Neural cell (in vitro differentiated cells): ENCODE data around the gene REXO5. TPM values are rescaled to one million over a fixed set of nuclear protein-coding genes. Genes with fewer than 3 reads are reported as not detected.

Experiments
- H2AFZ ChIP-seq: fragments of 200-600, 300-800 bp; sonication (generic), shearing (Covaris generic); 2 replicates; pipeline ENCODE4 v1.6.0; 2014; ENCODE audit warnings: low read depth, mild to moderate bottlenecking, antibody characterized with exemption, low read length, moderate library complexity
- H3F3A ChIP-seq: fragments of 200-600 bp; shearing (Covaris generic); 2 replicates; pipeline ENCODE4 v1.6.1; 2016; ENCODE audit warnings: mild to moderate bottlenecking, moderate library complexity, mixed read lengths, antibody characterized with exemption, low read length; ENCODE audit not compliant: insufficient read depth, poor library complexity, severe bottlenecking
- H3K27ac ChIP-seq: fragments of 200-600, 300-800 bp; sonication (generic), shearing (Covaris generic); 2 replicates; pipeline ENCODE4 v1.5.1; 2014; ENCODE audit warnings: mild to moderate bottlenecking, low read length, moderate library complexity
- H3K27me3 ChIP-seq: fragments of 300-800, 200-600 bp; sonication (generic), shearing (Covaris generic); 2 replicates; pipeline ENCODE4 v1.6.0; 2014; ENCODE audit warnings: mild to moderate bottlenecking, low read depth, low read length, moderate library complexity; ENCODE audit not compliant: insufficient read depth
- H3K36me3 ChIP-seq: fragments of 300-800, 200-600 bp; sonication (generic), shearing (Covaris generic); 2 replicates; pipeline ENCODE4 v1.5.1; 2014; ENCODE audit warnings: mild to moderate bottlenecking, antibody characterized with exemption, low read length, moderate library complexity; ENCODE audit not compliant: insufficient read depth
- H3K4me2 ChIP-seq: fragments of 300-800, 200-600 bp; sonication (generic), shearing (Covaris generic); 2 replicates; pipeline ENCODE4 v1.6.0; 2014; ENCODE audit warnings: mild to moderate bottlenecking, low read length
- H3K4me3 ChIP-seq: fragments of 300-800, 200-600 bp; sonication (generic), shearing (Covaris generic); 2 replicates; pipeline ENCODE4 v1.5.1; 2014; ENCODE audit warnings: mild to moderate bottlenecking, low read length, moderate library complexity
- H3K79me2 ChIP-seq: fragments of 200-600 bp; shearing (Covaris generic); replicated peaks from 2 replicates; pipeline ENCODE4 v1.6.0; 2014; ENCODE audit warnings: mild to moderate bottlenecking, low read length, moderate library complexity; ENCODE audit not compliant: insufficient read depth
- H3K9ac ChIP-seq: fragments of 300-800, 200-600 bp; sonication (generic), shearing (Covaris generic); 2 replicates; pipeline ENCODE4 v1.6.1; 2016; ENCODE audit warnings: mild to moderate bottlenecking, low read length, mixed read lengths
- H3K9me2 ChIP-seq: fragments of 200-600 bp; shearing (Covaris generic); 2 replicates; pipeline ENCODE4 v1.6.1; 2016; ENCODE audit warnings: mild to moderate bottlenecking, low read length, mixed read lengths; ENCODE audit not compliant: insufficient read depth
- H3K9me3 ChIP-seq: fragments of 200-600, 300-800 bp; sonication (generic), shearing (Covaris generic); 2 replicates; pipeline ENCODE4 v1.6.1; 2016; ENCODE audit warnings: mild to moderate bottlenecking, mixed run types, low read length, moderate library complexity, mixed read lengths
- H4K20me1 ChIP-seq: fragments of 200-600 bp; shearing (Covaris generic); 2 replicates; pipeline ENCODE4 v1.6.1; 2016; ENCODE audit warnings: mild to moderate bottlenecking, mixed run types; ENCODE audit not compliant: insufficient read depth
- EP300 ChIP-seq: fragments of 450-650 bp; conservative IDR thresholded peaks from 2 replicates; pipeline ENCODE4 v1.6.1; 2014; ENCODE audit warnings: antibody characterized with exemption, mild to moderate bottlenecking, moderate library complexity; ENCODE audit not compliant: poor library complexity, severe bottlenecking
- EZH2 ChIP-seq: fragments of 200-600, 300-800 bp; shearing (Covaris generic), sonication (generic); IDR thresholded peaks from 2 replicates; pipeline ENCODE4 v1.6.1; 2014; ENCODE audit warnings: antibody characterized with exemption, low read length, borderline replicate concordance, mild to moderate bottlenecking; ENCODE audit not compliant: insufficient read depth, poor library complexity, severe bottlenecking
- MXI1 ChIP-seq: fragments of 450-650 bp; conservative IDR thresholded peaks from 2 replicates; pipeline ENCODE4 v1.6.1; 2014; ENCODE audit warnings: antibody characterized with exemption, mild to moderate bottlenecking; ENCODE audit not compliant: poor library complexity, severe bottlenecking
- POLR2AphosphoS5 ChIP-seq: IDR thresholded peaks from 2 replicates; pipeline ENCODE4 v1.6.1; 2012
- RAD21 ChIP-seq: fragments of 450-650 bp; conservative IDR thresholded peaks from 2 replicates; pipeline ENCODE4 v1.6.1; 2014; ENCODE audit warnings: antibody characterized with exemption, mild to moderate bottlenecking, moderate library complexity
- SMC3 ChIP-seq: fragments of 450-650 bp; conservative IDR thresholded peaks from 2 replicates; pipeline ENCODE4 v1.6.1; 2014; ENCODE audit warnings: antibody characterized with exemption, mild to moderate bottlenecking, moderate library complexity; ENCODE audit not compliant: poor library complexity
- TAF1 ChIP-seq: IDR thresholded peaks from 2 replicates; pipeline ENCODE4 v1.6.1; 2012; ENCODE audit warnings: low read depth
- polyA plus RNA-seq: library from polyadenylated mRNA; depleted of rRNA; stranded (reverse); fragments of >200 nt; gene quantifications from 2 replicates; pipeline ENCODE4 v1.2.3, GENCODE V29; 2014
- TF ChIP-seq, protein P1 (sequence below): fragments of 450-650 bp; IDR thresholded peaks from 2 replicates; pipeline ENCODE4 v1.5.1; 2014; ENCODE audit warnings: antibody characterized with exemption, mild to moderate bottlenecking, moderate library complexity; ENCODE audit not compliant: poor library complexity, severe bottlenecking
- TF ChIP-seq, protein P2 (sequence below): IDR thresholded peaks from 2 replicates; pipeline ENCODE4 v1.6.1; 2012; ENCODE audit warnings: borderline replicate concordance

REXO5 gene
- polyA plus RNA-seq, 1 donor from 2014 or later, result 11.2 TPM

DNA sequence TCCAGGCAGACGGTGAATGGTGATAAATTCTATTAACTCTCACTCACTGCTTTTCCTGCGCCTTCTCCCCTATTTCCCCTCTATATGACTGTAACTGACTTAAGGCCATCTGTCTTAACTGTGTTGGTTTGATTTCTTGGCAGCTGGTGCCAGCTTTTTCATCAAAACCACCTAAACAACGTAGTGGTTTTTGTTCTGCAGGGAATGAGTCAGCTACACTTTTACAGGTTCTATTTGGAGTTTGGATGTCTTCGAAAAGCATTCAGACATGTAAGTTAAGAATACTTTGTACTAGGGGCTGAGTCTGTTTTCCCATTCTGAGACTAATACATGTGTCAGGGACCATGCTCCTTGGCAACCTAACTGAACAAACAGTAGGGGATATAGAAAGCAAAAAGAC is 8.5 kb downstream of the REXO5 start:
- Histone ChIP-seq H3K4me2 (no peak overlapping the region), H3K27ac (no peak overlapping the region), H3K36me3 (no peaks in the 10 kb centered on the region), H3F3A (no peaks in the 10 kb centered on the region), H4K20me1 (no peaks in the 10 kb centered on the region), H3K9ac (no peak overlapping the region), H2AFZ (no peak overlapping the region), H3K27me3 (no peaks in the 10 kb centered on the region), H3K79me2 (no peaks in the 10 kb centered on the region), H3K9me3 (no peaks in the 10 kb centered on the region), H3K9me2 (no peaks in the 10 kb centered on the region), H3K4me3 (no peak overlapping the region)
- TF ChIP-seq, protein P1, sequence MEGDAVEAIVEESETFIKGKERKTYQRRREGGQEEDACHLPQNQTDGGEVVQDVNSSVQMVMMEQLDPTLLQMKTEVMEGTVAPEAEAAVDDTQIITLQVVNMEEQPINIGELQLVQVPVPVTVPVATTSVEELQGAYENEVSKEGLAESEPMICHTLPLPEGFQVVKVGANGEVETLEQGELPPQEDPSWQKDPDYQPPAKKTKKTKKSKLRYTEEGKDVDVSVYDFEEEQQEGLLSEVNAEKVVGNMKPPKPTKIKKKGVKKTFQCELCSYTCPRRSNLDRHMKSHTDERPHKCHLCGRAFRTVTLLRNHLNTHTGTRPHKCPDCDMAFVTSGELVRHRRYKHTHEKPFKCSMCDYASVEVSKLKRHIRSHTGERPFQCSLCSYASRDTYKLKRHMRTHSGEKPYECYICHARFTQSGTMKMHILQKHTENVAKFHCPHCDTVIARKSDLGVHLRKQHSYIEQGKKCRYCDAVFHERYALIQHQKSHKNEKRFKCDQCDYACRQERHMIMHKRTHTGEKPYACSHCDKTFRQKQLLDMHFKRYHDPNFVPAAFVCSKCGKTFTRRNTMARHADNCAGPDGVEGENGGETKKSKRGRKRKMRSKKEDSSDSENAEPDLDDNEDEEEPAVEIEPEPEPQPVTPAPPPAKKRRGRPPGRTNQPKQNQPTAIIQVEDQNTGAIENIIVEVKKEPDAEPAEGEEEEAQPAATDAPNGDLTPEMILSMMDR, result no peak
- TF ChIP-seq EP300 (no peak), TAF1 (no peak), MXI1 (no peak), POLR2AphosphoS5 (no peak), EZH2 (no peak), RAD21 (no peak), SMC3 (no peak)
- TF ChIP-seq, protein P2, sequence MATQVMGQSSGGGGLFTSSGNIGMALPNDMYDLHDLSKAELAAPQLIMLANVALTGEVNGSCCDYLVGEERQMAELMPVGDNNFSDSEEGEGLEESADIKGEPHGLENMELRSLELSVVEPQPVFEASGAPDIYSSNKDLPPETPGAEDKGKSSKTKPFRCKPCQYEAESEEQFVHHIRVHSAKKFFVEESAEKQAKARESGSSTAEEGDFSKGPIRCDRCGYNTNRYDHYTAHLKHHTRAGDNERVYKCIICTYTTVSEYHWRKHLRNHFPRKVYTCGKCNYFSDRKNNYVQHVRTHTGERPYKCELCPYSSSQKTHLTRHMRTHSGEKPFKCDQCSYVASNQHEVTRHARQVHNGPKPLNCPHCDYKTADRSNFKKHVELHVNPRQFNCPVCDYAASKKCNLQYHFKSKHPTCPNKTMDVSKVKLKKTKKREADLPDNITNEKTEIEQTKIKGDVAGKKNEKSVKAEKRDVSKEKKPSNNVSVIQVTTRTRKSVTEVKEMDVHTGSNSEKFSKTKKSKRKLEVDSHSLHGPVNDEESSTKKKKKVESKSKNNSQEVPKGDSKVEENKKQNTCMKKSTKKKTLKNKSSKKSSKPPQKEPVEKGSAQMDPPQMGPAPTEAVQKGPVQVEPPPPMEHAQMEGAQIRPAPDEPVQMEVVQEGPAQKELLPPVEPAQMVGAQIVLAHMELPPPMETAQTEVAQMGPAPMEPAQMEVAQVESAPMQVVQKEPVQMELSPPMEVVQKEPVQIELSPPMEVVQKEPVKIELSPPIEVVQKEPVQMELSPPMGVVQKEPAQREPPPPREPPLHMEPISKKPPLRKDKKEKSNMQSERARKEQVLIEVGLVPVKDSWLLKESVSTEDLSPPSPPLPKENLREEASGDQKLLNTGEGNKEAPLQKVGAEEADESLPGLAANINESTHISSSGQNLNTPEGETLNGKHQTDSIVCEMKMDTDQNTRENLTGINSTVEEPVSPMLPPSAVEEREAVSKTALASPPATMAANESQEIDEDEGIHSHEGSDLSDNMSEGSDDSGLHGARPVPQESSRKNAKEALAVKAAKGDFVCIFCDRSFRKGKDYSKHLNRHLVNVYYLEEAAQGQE, result no peak

GRCh38 chr16:20818929-20819585 is 12.7 kb downstream of the REXO5 start:
- Histone ChIP-seq H3K4me3 (no peak overlapping the region), H3K27me3 (no peaks in the 10 kb centered on the region), H3K9me2 (no peaks in the 10 kb centered on the region), H3F3A (no peaks in the 10 kb centered on the region), H4K20me1 (no peaks in the 10 kb centered on the region), H3K79me2 (no peaks in the 10 kb centered on the region), H3K27ac (no peak overlapping the region), H3K9ac (no peak overlapping the region), H2AFZ (no peak overlapping the region), H3K4me2 (no peak overlapping the region), H3K9me3 (no peaks in the 10 kb centered on the region), H3K36me3 (no peaks in the 10 kb centered on the region)
- no peak for TF ChIP-seq EZH2
- TF ChIP-seq SMC3, result no peak
- no peak for TF ChIP-seq EP300
- no peak for TF ChIP-seq POLR2AphosphoS5
- no peak for TF ChIP-seq RAD21
- TF ChIP-seq, protein P2, result no peak
- no peak for TF ChIP-seq TAF1
- TF ChIP-seq MXI1, result no peak
- TF ChIP-seq, protein P1, result no peak
